ENCODE results near the gene URGCP. TPM values are rescaled to one million over a fixed set of nuclear protein-coding genes. Genes with fewer than 3 reads are reported as not detected.
"Not testable (repeated sequence)": the region's sequence is repeated elsewhere in the genome, so short reads cannot be mapped to it uniquely, and the experiment has no call there.

URGCP gene
- total and polyA plus RNA-seq, 4 donors = 26.4 to 44.3 (median 35.1) TPM

DNA sequence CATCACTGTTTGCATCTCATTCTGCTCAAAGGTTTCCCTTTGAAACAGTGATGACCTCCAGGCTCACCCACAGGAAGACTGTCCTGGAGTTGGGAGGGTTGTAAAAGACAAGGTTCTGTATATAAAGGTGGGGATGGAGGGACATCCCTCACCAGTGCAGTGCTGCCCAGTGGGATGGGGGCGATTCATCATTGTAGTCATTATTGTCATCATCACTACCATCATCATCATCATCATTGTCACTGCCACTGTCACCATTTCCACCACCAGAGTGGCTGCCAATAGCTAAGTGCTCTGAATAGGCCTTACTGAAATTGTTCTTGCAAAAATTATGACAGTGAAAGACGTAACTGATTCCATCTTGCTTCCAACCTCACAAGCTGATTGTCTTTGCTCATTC lies 61.7 kb downstream of the URGCP start:
- no CpG with 5 or more reads among the region's 2 CpGs for WGBS (ENCODE audit: insufficient coverage)
- H3K27me3 ChIP-seq (ENCODE audit: control insufficient read depth, insufficient read depth, low read length) = peaks cover 2% of the 10 kb centered on the region

DNA sequence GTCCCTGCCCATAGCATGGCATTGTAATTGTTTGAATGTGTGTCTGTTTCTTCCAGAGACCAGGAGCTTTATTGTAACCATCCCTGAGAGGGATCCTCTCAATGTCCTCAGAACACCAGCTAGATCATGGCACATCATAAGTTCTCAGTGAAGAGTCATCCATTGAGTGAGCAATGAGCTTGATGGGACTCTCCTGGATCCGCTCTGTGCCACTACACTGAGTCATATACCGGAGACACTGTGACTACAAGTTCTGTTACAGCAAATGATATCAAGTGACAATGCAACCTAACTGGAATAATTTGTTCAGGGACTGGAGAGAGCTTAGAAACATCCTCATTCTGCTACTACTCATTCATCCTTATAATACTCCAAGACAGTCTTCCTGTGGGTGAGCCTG lies 62.1 kb downstream of the URGCP start:
- H3K4me1 ChIP-seq (ENCODE audit: control insufficient read depth, insufficient read depth, low read length) = peaks cover under 1% of the 10 kb centered on the region
- H3K9me3 ChIP-seq (ENCODE audit: control insufficient read depth, insufficient read depth, low read length) = no peaks in the 10 kb centered on the region
- WGBS (ENCODE audit: insufficient coverage) = 100% methylated on average over 2 of the region's 2 CpGs
- H3K27ac ChIP-seq (ENCODE audit: low read depth, low read length) = no peak overlapping the region
- H3K4me3 ChIP-seq (ENCODE audit: low read depth, low read length) = no peak overlapping the region
- DNase-seq (ENCODE audit: low read depth in 4 of 6, low spot score in 6 of 6) = no peak
- peaks cover 2% of the 10 kb centered on the region for H3K27me3 ChIP-seq (ENCODE audit: control insufficient read depth, insufficient read depth, low read length)
- H3K36me3 ChIP-seq (ENCODE audit: control insufficient read depth, insufficient read depth, low read length) = no peaks in the 10 kb centered on the region

More for the DNA sequence above, 61.7 kb downstream of the URGCP start:
- H3K4me1 ChIP-seq (ENCODE audit: control insufficient read depth, insufficient read depth, low read length) = no peaks in the 10 kb centered on the region
- H3K4me3 ChIP-seq (ENCODE audit: low read depth, low read length) = no peak overlapping the region
- H3K9me3 ChIP-seq (ENCODE audit: control insufficient read depth, insufficient read depth, low read length) = no peaks in the 10 kb centered on the region
- no peak for DNase-seq (ENCODE audit: low read depth in 4 of 6, low spot score in 6 of 6)
- H3K36me3 ChIP-seq (ENCODE audit: control insufficient read depth, insufficient read depth, low read length) = no peaks in the 10 kb centered on the region
- H3K27ac ChIP-seq (ENCODE audit: low read depth, low read length) = no peak overlapping the region

DNA sequence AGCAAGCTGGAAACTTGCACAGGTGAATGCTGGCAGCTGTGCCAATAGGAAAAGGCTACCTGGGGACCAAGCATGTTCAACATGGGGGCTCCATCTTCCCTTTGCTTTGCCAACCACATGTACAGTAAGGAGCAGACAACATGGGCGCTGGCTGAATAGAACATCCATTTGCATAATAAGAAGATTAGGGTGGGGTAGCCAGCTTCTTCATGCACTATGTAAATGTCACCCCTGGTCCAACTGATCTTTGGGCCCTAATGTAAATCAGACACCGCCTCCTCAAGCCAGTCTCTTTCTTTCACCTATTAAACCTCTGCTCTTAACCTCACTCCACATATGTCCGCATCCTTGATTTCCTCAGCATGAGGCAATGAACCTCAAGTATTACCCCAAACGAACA lies 63.1 kb downstream of the URGCP start:
- Histone ChIP-seq H3K27ac (ENCODE audit: low read depth, low read length) (no peak overlapping the region), H3K4me3 (ENCODE audit: low read depth, low read length) (no peak overlapping the region), H3K9me3 (ENCODE audit: control insufficient read depth, insufficient read depth, low read length) (no peaks in the 10 kb centered on the region), H3K36me3 (ENCODE audit: control insufficient read depth, insufficient read depth, low read length) (no peaks in the 10 kb centered on the region), H3K4me1 (ENCODE audit: control insufficient read depth, insufficient read depth, low read length) (peaks cover 3% of the 10 kb centered on the region), H3K27me3 (ENCODE audit: control insufficient read depth, insufficient read depth, low read length) (peaks cover 2% of the 10 kb centered on the region)
- 95% methylated on average over 3 of the region's 4 CpGs for WGBS (ENCODE audit: insufficient coverage)
- DNase-seq (ENCODE audit: low read depth in 4 of 6, low spot score in 6 of 6) = no peak

- Histone ChIP-seq H3K4me3 (ENCODE audit: low read depth, low read length) (no peak overlapping the region), H3K9me3 (ENCODE audit: control insufficient read depth, insufficient read depth, low read length) (no peaks in the 10 kb centered on the region), H3K36me3 (ENCODE audit: control insufficient read depth, insufficient read depth, low read length) (no peaks in the 10 kb centered on the region), H3K27ac (ENCODE audit: low read depth, low read length) (no peak overlapping the region), H3K4me1 (ENCODE audit: control insufficient read depth, insufficient read depth, low read length) (peaks cover 3% of the 10 kb centered on the region), H3K27me3 (ENCODE audit: control insufficient read depth, insufficient read depth, low read length) (peaks cover 2% of the 10 kb centered on the region)
- WGBS (ENCODE audit: insufficient coverage) = 85% methylated on average over 4 of the region's 9 CpGs
- DNase-seq (ENCODE audit: low read depth in 4 of 6, low spot score in 6 of 6) = no peak
Measured at GRCh38 chr7:43838201-43838658, 68.2 kb downstream of the URGCP start.

DNA sequence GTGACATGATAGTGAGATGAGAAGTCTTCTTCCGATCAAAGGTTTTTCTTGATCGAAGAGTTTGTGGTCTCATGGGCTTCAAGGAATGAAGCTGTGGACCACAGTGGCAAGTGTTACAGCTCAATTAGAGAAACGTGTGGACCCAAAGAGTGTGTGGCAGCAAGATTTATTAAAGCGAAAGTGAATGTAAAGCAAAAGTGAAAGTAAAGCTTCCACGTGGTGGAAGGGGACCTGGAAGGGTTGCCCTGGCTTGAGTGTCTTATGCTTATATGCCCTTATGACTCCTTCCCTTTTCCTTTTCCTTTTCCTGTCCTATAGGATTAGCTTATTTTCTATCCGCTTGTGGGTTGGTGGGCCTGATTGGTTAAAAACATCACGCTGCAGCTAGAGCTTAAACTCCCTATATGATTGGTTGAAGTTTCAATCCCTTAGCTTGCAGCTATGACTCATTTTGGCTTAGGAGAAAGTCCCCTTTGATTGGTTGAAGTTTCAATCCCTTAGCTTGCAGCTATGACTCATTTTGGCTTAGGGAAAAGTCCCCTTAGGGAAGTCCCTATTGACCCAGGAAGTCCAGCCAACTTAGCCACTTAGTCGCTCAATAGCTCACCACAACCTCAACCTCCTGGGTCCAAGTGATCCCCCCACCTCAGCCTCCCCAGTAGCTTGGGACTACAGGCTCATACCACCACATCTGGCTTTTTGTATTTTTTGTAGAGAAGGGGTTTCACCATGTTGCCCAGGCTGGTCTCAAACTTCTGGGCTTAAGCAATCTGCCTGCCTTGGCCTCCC lies 71.7 kb downstream of the URGCP start:
- WGBS (ENCODE audit: insufficient coverage) = 88% methylated on average over 4 of the region's 8 CpGs
- H3K27ac ChIP-seq (ENCODE audit: low read depth, low read length) = no peak overlapping the region
- no peaks in the 10 kb centered on the region for H3K36me3 ChIP-seq (ENCODE audit: control insufficient read depth, insufficient read depth, low read length)
- no peak for DNase-seq (ENCODE audit: low read depth in 4 of 6, low spot score in 6 of 6)
- no peaks in the 10 kb centered on the region for H3K9me3 ChIP-seq (ENCODE audit: control insufficient read depth, insufficient read depth, low read length)
- no peaks in the 10 kb centered on the region for H3K27me3 ChIP-seq (ENCODE audit: control insufficient read depth, insufficient read depth, low read length)
- H3K4me1 ChIP-seq (ENCODE audit: control insufficient read depth, insufficient read depth, low read length) = peaks cover 3% of the 10 kb centered on the region
- no peak overlapping the region for H3K4me3 ChIP-seq (ENCODE audit: low read depth, low read length)

GRCh38 chr7:43830917-43831316 lies 75.5 kb downstream of the URGCP start:
- H3K4me3 ChIP-seq (ENCODE audit: low read depth, low read length); H3K4me1 ChIP-seq (ENCODE audit: control insufficient read depth, insufficient read depth, low read length); DNase-seq (ENCODE audit: low read depth in 4 of 6, low spot score in 6 of 6): not testable (repeated sequence)

More at GRCh38 chr7:43830917-43831316, 75.5 kb downstream of the URGCP start:
- not testable (repeated sequence) for H3K9me3 ChIP-seq (ENCODE audit: control insufficient read depth, insufficient read depth, low read length); H3K36me3 ChIP-seq (ENCODE audit: control insufficient read depth, insufficient read depth, low read length); H3K27ac ChIP-seq (ENCODE audit: low read depth, low read length); H3K27me3 ChIP-seq (ENCODE audit: control insufficient read depth, insufficient read depth, low read length)

Small RNAs within 50 kb of the gene (small RNA-seq; reads per million reads assigned to genes)
- gene MRPS24 (ENCODE audit: low replicate concordance) = 0.08 reads per million

Other genes starting within 250 kb of the URGCP start
- gene COA1, start 177.1 kb downstream of the URGCP start, total RNA-seq = 10 to 100 TPM; 51.2 to 56.1 TPM
- gene COA1, start 177.1 kb downstream of the URGCP start, polyA plus RNA-seq (ENCODE audit: insufficient read length in 2 of 2) = 10 to 100 TPM; 62.1 to 72.8 TPM
- 10 to 100 TPM; 22.6 to 37.7 TPM for gene BLVRA, start 147.9 kb downstream of the URGCP start, total RNA-seq
- 10 to 100 TPM; 48.0 to 48.9 TPM for gene BLVRA, start 147.9 kb downstream of the URGCP start, polyA plus RNA-seq (ENCODE audit: insufficient read length in 2 of 2)
- 100 to 1,000 TPM in 1 of 2 donors, 10 to 100 TPM in 1; 26.7 to 103 TPM for gene MRPS24, start 37.1 kb downstream of the URGCP start, total RNA-seq
- gene MRPS24, start 37.1 kb downstream of the URGCP start, polyA plus RNA-seq (ENCODE audit: insufficient read length in 2 of 2) = 100 to 1,000 TPM; 106 to 108 TPM
- 10 to 100 TPM; 20.7 to 30.9 TPM for gene UBE2D4, start 19.8 kb upstream of the URGCP start, total RNA-seq
- 10 to 100 TPM; 41.9 to 42.0 TPM for gene UBE2D4, start 19.8 kb upstream of the URGCP start, polyA plus RNA-seq (ENCODE audit: insufficient read length in 2 of 2)
- under 1 TPM in 1 of 2 donors, not detected in 1; 0.10 TPM for gene SPDYE1, start 91.3 kb upstream of the URGCP start, total RNA-seq
- gene SPDYE1, start 91.3 kb upstream of the URGCP start, polyA plus RNA-seq (ENCODE audit: insufficient read length in 2 of 2) = 1 to 10 TPM in 1 of 2 donors, under 1 TPM in 1; 0.33 to 4.1 TPM
- 10 to 100 TPM; 46.5 to 93.2 TPM for gene DBNL, start 138.1 kb upstream of the URGCP start, total RNA-seq
- gene DBNL, start 138.1 kb upstream of the URGCP start, polyA plus RNA-seq (ENCODE audit: insufficient read length in 2 of 2) = 10 to 100 TPM; 84.8 to 90.3 TPM
- gene PGAM2, start 159.0 kb upstream of the URGCP start, total RNA-seq = 10 to 100 TPM in 1 of 2 donors, 1 to 10 TPM in 1; 3.5 to 10.7 TPM
- 10 to 100 TPM; 13.3 to 13.6 TPM for gene PGAM2, start 159.0 kb upstream of the URGCP start, polyA plus RNA-seq (ENCODE audit: insufficient read length in 2 of 2)
- gene POLM, start 175.9 kb upstream of the URGCP start, total RNA-seq = 10 to 100 TPM in 1 of 2 donors, 1 to 10 TPM in 1; 8.8 to 16.3 TPM
- gene POLM, start 175.9 kb upstream of the URGCP start, polyA plus RNA-seq (ENCODE audit: insufficient read length in 2 of 2) = 10 to 100 TPM; 14.4 to 22.6 TPM
- 100 to 1,000 TPM in 1 of 2 donors, 10 to 100 TPM in 1; 39.9 to 102 TPM for gene AEBP1, start 197.7 kb upstream of the URGCP start, total RNA-seq
- gene AEBP1, start 197.7 kb upstream of the URGCP start, polyA plus RNA-seq (ENCODE audit: insufficient read length in 2 of 2) = 10 to 100 TPM; 61.3 to 83.2 TPM
- 10 to 100 TPM; 40.7 to 94.7 TPM for gene POLD2, start 217.0 kb upstream of the URGCP start, total RNA-seq
- 100 to 1,000 TPM; 106 to 115 TPM for gene POLD2, start 217.0 kb upstream of the URGCP start, polyA plus RNA-seq (ENCODE audit: insufficient read length in 2 of 2)
- gene MYL7, start 234.7 kb upstream of the URGCP start, total RNA-seq = under 1 TPM in 1 of 2 donors, not detected in 1; 0.66 TPM
- gene MYL7, start 234.7 kb upstream of the URGCP start, polyA plus RNA-seq (ENCODE audit: insufficient read length in 2 of 2) = 1 to 10 TPM; 2.2 to 4.5 TPM

Data from spinal cord (tissue), 10 donors.